Adrenal gland (tissue), 12 donors: ENCODE results near the gene AKAP13. TPM values are rescaled to one million over a fixed set of nuclear protein-coding genes. Genes with fewer than 3 reads are reported as not detected.
"Not testable (repeated sequence)": the region's sequence is repeated elsewhere in the genome, so short reads cannot be mapped to it uniquely, and the experiment has no call there.

Experiments used
- DNase-seq, 7 donors: peaks; one replicate each; pipeline ENCODE4 v3.0.0-alpha.2; 2019 to 2020
- H3K27ac ChIP-seq, 5 donors: fragments of 200-600 bp; sonication (generic) in 4 of 5; 1 replicate in 3 of 5; 2 replicates in 2 of 5; pipeline versions ENCODE4 v1.5.1 to v1.8.0; 2016 to 2020; ENCODE audit warnings: mild to moderate bottlenecking in 1 of 5
- H3K27me3 ChIP-seq: fragments of 200-600 bp; 2 replicates; pipeline ENCODE4 v1.8.0; 2021
- H3K36me3 ChIP-seq, 2 donors: fragments of 200-600 bp; replicated peaks in 1 of 2; 1 replicate in 1 of 2; 2 replicates in 1 of 2; pipeline versions ENCODE4 v1.5.1 to v1.8.0; 2018 to 2022
- H3K4me1 ChIP-seq, 2 donors: fragments of 200-600 bp; replicated peaks in 1 of 2; 1 replicate in 1 of 2; 2 replicates in 1 of 2; pipeline versions ENCODE4 v1.5.1 to v1.8.0; 2018 to 2021
- H3K4me3 ChIP-seq, 4 donors: fragments of 200-600 bp; sonication (generic) in 3 of 4; one replicate each; pipeline ENCODE4 v1.5.1; 2016 to 2018
- H3K9me3 ChIP-seq, 3 donors: fragments of 200-600 bp; sonication (generic) in 1 of 3; replicated peaks in 1 of 3; 1 replicate in 2 of 3; 2 replicates in 1 of 3; pipeline versions ENCODE4 v1.5.1 to v1.8.0; 2016 to 2021
- CTCF ChIP-seq, 6 experiments: fragments of 450-650 bp in 4 of 6; fragments of 200-600 bp in 2 of 6; sonication (generic) in 1 of 6; IDR thresholded peaks; 1 replicate in 5 of 6; 2 replicates in 1 of 6; pipeline versions ENCODE4 v1.5.1 to v1.8.0; 2016 to 2021; ENCODE audit warnings: antibody characterized with exemption in 6 of 6, mild to moderate bottlenecking in 2 of 6, moderate library complexity in 1 of 6
- POLR2A ChIP-seq, 2 donors: fragments of 450-650 bp; IDR thresholded peaks; one replicate each; pipeline ENCODE4 v1.6.1; 2017; ENCODE audit warnings: antibody characterized with exemption in 2 of 2, mild to moderate bottlenecking in 2 of 2, moderate library complexity in 1 of 2
- WGBS, 4 donors: extraction: QIAGEN DNeasy Blood & Tissue Kit in 2 of 4; methylation state at CpG; one replicate each; pipeline versions ENCODE4 v1.1.5 to v1.1.7; 2013 to 2017; 5-methylcytosine and 5-hydroxymethylcytosine counted together
- intact Hi-C, 2 donors: fragments of 100-400 bp; cut with DNase I; formaldehyde crosslinking; loops; one replicate each; pipeline versions ENCODE4 v1.14.1 to v1.15.0; 2022 to 2023
- polyA plus RNA-seq, 3 donors: library from polyadenylated mRNA; stranded (reverse); fragments of 200-250 nt in 2 of 3; fragments of 350-450 nt in 1 of 3; fragmentation: Illumina TruSeq in 1 of 3; extraction: RNeasy Lipid Tissue Mini Kit (QIAGEN cat#74804) in 1 of 3; gene quantifications; one replicate each; pipeline ENCODE4 v1.2.3, GENCODE V29; 2013 to 2014
- total RNA-seq, 9 donors: library from RNA; depleted of rRNA in 4 of 9; stranded (reverse); fragments of >200 nt in 4 of 9; fragments of 120-200 nt in 1 of 9; fragmentation: NEBNext Ultra II Directional in 1 of 9; extraction: Animal tissue kit (Norgen Biotek cat#: 25700) in 1 of 9; gene quantifications; one replicate each; pipeline versions ENCODE4 v1.1.0 to v1.2.4, GENCODE V29; 2013 to 2023
- donor health status: healthy with polysubstance abuse.
- donor health status: Bipolar disorder and iron deficiency.
- donor health status: DM: yes; HTN: yes; CAD: no.
- donor health status: DM: no; HTN: no; CAD: no.
- donor health status: DM: no; HTN: no; CAD: no.
- donor health status: DM: yes; HTN: yes; CAD: no.

The AKAP13 gene
- total and polyA plus RNA-seq, 12 donors = 42.7 to 144 (median 89.2) TPM

DNA sequence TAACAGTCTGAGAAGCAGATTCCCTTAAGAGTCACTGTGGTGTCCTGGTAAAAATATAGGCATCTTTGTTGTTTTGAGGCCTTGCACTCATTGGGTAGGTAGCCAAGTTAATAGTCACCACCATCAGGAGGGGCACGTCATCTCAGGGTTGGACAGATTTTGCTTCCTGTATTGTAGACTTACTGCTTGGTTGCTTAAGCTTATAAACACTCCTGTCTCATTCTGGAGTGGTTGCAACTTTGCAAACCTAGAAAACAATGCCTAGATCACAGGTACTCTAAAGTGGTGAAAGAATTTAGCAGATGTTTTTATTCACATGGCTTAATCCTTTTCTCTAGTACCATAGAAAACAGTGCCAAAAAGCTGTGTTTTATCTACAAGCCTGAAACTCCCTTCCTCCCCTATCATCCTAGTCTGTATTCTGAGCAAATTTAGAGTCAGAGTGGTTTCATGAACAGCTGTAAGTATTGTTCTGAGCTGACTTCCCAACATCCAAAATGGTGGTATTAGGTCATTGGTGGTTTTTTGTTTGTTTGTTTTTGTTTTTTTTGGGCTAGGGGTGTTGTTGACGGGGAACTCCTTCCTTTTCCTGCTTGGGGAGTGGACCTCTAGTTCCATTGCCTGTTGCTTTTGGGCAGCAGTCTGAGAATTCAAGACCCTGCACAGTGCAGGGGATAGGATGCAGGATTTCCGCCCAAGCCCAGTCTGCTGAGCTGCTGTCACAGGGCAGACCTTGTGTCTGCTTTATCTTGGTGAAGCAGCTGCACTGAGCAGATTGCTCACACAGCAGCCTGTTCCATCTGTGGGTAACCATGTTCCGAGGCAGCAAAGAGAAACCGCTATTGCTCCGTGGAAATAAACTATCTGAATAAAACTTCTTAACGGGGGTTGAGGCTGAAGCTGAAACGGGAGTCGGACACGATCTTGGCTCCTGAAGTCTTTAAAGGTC, 202.0 kb downstream of the AKAP13 start:
- H3K36me3 ChIP-seq = peaks cover 0 to 3% of the 10 kb centered on the region in 2 donors
- H3K9me3 ChIP-seq = no peaks in the 10 kb centered on the region
- peak; percentile 53 to 84 (median 67) for DNase-seq
- H3K27ac ChIP-seq = peak overlapping the region; percentile 51 to 94 (median 69)
- peak overlapping the region in 1 of 4 donors; percentile 48 for H3K4me3 ChIP-seq
- no peaks in the 10 kb centered on the region for H3K27me3 ChIP-seq
- WGBS, 4 donors = 27 to 54% (median 37%) methylated on average over 10 of the region's 10 CpGs
- intact Hi-C loops = no loop called here
- H3K4me1 ChIP-seq = peaks cover 3 to 53% of the 10 kb centered on the region in 2 donors
- TF ChIP-seq POLR2A (IDR thresholded peaks at IDR 0.05) (peak; percentile 24 to 66), CTCF (IDR thresholded peaks at IDR 0.05) (no peak)

- no peaks in the 10 kb centered on the region for H3K27me3 ChIP-seq
- H3K36me3 ChIP-seq = peaks cover 0 to 3% of the 10 kb centered on the region in 2 donors
- intact Hi-C loops = no loop called here
- WGBS, 4 donors = 30 to 44% (median 37%) methylated on average over 4 of the region's 4 CpGs
- TF ChIP-seq POLR2A (IDR thresholded peaks at IDR 0.05) (no peak), CTCF (IDR thresholded peaks at IDR 0.05) (no peak)
- H3K27ac ChIP-seq = peak overlapping the region; percentile 6 to 94 (median 69)
- DNase-seq = peak in 4 of 7 donors; percentile 23 to 63 (median 40)
- H3K4me1 ChIP-seq = peaks cover 3 to 53% of the 10 kb centered on the region in 2 donors
- H3K4me3 ChIP-seq = peak overlapping the region in 1 of 4 donors; percentile 48
- H3K9me3 ChIP-seq = no peaks in the 10 kb centered on the region
These were observed 203.0 kb downstream of the AKAP13 start for GRCh38 chr15:85583442-85583841.

GRCh38 chr15:85583923-85584390, 203.6 kb downstream of the AKAP13 start:
- DNase-seq = peak in 5 of 7 donors; percentile 24 to 62 (median 42)
- WGBS, 4 donors = 19 to 80% (median 46%) methylated on average over 3 of the region's 3 CpGs
- no peak for TF ChIP-seq CTCF (IDR thresholded peaks at IDR 0.05)
- no peak for TF ChIP-seq POLR2A (IDR thresholded peaks at IDR 0.05)

GRCh38 chr15:85584872-85585271, 204.5 kb downstream of the AKAP13 start:
- H3K27ac ChIP-seq = no peak overlapping the region
- DNase-seq = no peak
- H3K4me1 ChIP-seq = peaks cover 3 to 44% of the 10 kb centered on the region in 2 donors
- peaks cover 0 to 3% of the 10 kb centered on the region in 2 donors for H3K36me3 ChIP-seq
- H3K27me3 ChIP-seq = no peaks in the 10 kb centered on the region
- TF ChIP-seq POLR2A (IDR thresholded peaks at IDR 0.05) (no peak), CTCF (IDR thresholded peaks at IDR 0.05) (no peak)
- intact Hi-C loops = no loop called here
- H3K4me3 ChIP-seq = no peak overlapping the region
- 49 to 56% (median 53%) methylated on average over 4 of the region's 4 CpGs for WGBS, 4 donors
- no peaks in the 10 kb centered on the region for H3K9me3 ChIP-seq

More at GRCh38 chr15:85583923-85584390, 203.6 kb downstream of the AKAP13 start:
- H3K9me3 ChIP-seq = no peaks in the 10 kb centered on the region
- H3K36me3 ChIP-seq = peaks cover 0 to 3% of the 10 kb centered on the region in 2 donors
- H3K27ac ChIP-seq = peak overlapping the region in 3 of 5 donors; percentile 69 to 94 (median 82)
- peaks cover 3 to 52% of the 10 kb centered on the region in 2 donors for H3K4me1 ChIP-seq
- intact Hi-C loops = no loop called here
- H3K4me3 ChIP-seq = peak overlapping the region in 1 of 4 donors; percentile 48
- H3K27me3 ChIP-seq = no peaks in the 10 kb centered on the region

DNA sequence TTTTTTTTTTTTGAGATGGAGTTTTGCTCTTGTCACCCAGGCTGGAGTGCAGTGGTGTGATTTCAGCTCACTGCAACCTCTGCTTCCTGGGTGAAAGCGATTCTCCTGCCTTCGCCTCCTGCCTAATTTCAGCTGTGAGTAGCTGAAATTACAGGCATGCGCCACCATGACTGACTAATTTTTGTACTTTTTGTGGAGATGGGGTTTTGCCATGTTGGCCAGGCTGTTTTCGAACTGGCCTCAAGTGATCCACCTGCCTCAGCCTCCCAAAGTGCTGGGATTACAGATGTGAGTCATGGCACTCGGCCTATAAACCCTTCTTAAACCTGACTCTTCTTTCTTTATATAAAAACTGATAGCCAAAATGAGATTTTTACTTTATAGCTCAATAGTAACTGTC, 205.8 kb downstream of the AKAP13 start:
- peaks cover 3 to 36% of the 10 kb centered on the region in 2 donors for H3K4me1 ChIP-seq
- H3K9me3 ChIP-seq, DNase-seq, H3K36me3 ChIP-seq, H3K27me3 ChIP-seq, H3K4me3 ChIP-seq, H3K27ac ChIP-seq, intact Hi-C loops: not testable (repeated sequence)
- 92 to 96% (median 93%) methylated on average over 5 of the region's 5 CpGs for WGBS, 4 donors
